ENCODE data around the gene LYPD4.
"Not testable (repeated sequence)": the region's sequence is repeated elsewhere in the genome, so short reads cannot be mapped to it uniquely, and the experiment has no call there.

The LYPD4 gene

DNA sequence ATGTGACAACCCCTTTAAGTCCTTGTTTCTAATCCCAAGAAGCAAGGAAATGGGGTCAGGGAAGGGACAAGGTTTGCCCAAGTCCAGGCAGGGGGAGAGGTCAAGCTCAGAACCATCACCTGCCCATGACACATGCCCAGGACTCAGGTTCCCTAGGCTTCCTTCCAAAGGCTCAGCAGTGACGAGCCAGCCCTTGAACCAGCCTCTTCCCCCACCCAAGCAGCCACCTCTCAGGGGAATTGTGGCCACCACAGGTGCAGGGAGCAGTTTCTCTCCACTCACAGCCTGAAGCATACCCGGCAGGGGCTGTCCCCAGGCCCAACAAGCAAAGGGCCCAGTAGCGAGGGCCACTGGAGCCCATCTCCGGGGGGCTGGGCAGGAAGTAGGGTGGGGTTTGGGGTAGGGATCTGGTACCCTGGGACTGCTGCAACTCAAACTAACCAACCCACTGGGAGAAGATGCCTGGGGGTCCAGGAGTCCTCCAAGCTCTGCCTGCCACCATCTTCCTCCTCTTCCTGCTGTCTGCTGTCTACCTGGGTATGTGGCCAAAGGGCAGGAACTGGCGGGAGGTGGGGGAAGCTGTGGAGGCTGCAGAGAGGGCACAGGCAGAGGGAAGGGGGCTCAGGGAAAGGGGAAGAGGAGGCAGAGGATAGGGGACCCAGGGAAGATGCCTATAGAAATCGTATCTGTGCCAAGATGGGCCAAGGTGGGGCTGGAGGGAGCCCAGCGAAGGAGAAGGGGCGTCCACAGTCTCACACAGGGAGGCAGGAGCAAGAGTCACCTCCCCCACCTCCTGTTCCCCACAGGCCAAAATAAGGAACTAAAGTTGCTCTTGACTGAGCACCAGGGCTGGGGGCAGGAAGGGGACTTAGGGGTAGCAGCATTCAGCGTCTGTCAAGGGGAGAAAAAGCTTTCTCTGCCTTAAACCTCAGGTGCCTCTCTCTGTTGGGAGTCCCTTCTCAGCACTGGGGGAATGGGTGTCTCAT is 32.7 kb upstream of the LYPD4 start, which contains the start of gene CD79A:
Gene CD79A, plus strand, starts transcription at position 433 of the 986 bp plus-strand sequence. Its CDS starts 26 bp downstream, at position 459.
- DNase-seq = peak in 1 of 10 donors; percentile 55
- intact Hi-C loops (cut with DNase I) = no loop called here

DNA sequence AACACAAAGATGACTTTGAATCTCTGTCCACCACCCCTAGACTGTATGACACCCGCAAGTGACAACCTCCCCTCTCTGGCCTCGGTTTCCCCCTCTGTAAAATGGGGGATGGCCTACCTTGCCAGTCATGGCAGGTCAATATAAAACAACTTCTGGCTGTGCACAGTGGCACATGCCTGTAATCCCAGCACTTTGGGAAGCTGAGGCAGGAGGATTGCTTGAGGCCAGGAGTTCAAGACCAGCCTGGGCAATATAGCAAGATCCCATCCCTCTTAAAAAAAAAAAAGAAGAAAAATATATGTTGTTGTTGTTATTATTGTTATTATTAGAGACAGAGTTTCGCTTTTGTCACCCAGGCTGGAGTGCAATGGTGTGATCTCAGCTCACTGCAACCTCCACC is 31.5 kb upstream of the LYPD4 start:
- DNase-seq; intact Hi-C loops (cut with DNase I): not testable (repeated sequence)

DNA sequence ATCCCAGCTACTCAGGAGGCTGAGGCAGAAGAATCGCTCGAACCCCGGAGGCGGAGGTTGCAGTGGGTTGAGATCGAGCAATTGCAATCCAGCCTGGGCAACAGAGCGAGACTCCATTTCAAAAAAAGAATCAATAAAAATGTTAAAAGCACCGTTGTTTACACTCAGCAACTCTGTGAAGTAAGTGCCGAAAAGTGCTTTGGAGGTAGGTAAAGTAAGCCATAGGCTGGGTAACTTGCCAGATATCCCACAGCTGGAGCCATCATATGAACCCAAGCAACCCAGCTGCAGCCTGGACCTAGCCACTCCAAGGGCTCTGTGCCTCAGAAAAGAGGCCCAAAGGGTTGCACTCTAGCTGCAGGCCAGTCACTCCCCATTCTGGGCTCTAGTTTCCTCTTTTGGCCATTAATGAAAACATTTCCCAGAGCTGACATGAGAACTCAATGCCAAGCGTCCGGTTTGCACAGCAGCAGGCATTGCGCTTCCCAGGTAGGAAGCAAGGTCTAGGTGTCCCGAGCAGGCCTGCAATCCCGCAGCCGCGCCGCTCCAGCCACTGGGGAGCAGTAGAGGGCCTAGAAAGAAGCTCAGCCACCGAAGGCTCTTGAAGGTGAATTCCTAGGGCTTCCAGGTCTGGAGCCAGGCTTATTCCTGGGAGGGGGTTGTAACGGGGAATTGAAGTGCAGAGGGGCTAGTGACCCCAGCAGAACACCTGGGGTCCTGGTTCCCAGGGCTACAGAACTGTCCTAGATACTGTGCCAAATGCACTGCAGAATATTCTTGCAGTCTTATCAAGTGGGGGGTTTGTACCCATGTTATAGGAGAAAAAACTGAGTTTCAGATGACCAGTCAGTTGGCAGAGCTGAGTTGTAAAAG is 28.5 kb upstream of the LYPD4 start:
- DNase-seq = peak; percentile 39 to 95 (median 70)
- intact Hi-C loops (cut with DNase I) = loop anchor here (1.0 kb wide), 1 partner anchor 78 kb away; no protein-coding TSS in a partner anchor

DNA sequence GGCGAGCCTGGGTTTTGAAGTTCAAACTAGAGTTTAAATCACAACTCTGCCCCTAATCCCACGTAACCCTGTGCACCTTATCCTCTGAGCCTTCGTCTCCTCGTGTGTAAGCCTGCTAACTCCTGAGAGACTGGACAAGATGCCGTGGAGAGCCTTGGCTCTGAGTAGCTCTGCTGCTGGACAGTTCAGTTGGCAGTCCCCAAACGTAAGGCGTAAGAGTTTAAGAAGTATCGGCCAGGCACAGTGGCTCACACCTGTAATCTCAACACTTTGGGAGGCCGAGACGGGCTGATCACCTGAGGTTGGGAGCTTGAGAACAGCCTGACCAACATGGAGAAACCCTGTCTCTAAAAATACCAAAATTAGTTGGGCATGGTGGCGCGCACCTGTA is 27.9 kb upstream of the LYPD4 start:
- DNase-seq = peak in 1 of 10 donors; percentile 4
- intact Hi-C loops (cut with DNase I) = no loop called here

DNA sequence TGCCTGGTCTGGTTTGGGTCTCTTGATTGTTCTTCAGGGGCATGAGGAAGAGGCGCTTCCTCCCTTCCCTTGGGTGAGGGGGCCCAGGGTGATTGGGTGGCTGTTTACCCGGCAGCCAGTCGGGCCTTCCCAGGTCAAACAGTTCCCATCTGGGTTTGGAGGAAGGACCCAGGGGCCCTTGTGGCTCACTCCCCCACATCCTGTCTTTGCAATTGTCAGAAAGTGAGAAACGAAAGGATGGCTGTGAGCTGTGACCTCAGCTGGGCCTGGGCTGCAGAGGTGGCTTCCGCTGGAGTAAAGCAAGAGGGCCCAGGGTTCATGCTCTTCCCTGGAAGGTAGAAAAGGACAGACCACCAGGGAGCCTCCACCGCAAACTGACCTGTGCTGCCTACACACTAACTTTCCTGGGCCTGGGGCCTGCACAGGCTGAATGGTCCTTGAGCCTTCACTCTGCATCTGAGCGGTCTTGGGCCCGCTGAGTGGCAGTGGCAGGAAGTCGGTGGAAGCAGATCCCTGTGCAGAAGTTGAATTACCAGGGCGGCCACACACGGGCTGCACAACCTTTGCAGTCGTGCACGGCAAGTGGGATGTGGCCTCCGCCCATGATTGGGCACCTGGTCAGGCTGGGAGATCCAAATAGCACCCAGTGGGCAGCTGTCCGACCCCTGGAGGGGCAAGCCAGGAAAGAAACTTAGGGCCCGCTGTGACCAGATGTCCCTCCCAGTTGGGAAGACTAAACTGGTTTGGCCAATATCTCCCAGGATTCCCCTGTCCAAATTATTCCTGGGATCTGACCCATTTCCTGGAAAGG is 27.3 kb upstream of the LYPD4 start:
- intact Hi-C loops (cut with DNase I) = no loop called here
- DNase-seq = peak in 1 of 10 donors; percentile 72

DNA sequence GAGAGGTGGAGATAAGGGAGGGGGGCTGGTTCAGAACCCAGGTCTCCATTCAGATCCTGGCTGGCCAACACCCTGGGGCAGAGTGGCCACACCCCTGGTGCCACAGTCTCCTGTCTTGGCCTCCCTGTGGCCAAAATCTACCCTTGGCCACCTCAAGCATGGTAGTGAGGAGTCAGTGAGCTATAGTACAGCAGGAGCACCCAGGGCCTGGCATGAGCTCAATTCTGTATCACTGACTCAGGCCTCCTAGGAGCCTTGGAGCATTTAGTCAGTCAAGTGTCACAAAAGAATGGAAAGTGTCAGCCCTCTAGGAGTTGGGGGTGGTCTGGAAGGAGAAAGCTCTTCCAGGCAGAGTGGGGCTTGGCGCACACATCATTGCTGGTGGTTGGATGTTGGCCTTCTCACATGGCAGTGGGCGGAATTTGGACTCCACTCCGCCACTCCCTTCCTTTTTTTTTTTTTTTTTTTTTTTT is 26.0 kb upstream of the LYPD4 start:
- intact Hi-C loops (cut with DNase I) = no loop called here
- DNase-seq = no peak

DNA sequence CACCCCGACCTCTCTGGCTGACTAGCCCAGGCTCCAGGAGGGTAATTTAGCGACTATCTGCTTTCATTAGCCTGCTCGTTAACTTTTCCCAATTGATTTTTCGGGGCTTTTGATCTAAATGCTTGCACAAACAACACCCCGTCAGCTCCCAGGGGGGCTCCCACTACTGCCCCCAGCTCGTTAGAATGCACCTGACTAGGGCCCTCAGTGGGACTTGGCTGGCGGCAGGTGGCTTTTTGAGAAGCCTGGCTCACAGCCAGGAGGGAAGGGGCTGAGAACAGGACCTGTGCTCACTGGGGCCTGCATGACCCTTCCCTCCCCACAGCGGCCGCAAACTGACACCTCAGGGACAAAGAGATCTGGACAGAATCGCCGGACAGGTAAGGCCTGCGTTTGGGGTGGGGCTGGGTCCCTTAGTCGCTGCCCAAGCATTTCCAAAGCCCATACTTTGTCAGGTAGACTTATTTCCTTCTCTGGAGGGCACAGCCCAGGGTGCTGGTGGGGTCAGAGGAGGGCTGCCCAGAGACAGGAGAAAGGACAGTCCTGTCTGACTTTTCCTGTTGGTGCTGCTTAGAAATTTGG is 25.0 kb upstream of the LYPD4 start:
- no peak for DNase-seq
- intact Hi-C loops (cut with DNase I) = no loop called here

DNA sequence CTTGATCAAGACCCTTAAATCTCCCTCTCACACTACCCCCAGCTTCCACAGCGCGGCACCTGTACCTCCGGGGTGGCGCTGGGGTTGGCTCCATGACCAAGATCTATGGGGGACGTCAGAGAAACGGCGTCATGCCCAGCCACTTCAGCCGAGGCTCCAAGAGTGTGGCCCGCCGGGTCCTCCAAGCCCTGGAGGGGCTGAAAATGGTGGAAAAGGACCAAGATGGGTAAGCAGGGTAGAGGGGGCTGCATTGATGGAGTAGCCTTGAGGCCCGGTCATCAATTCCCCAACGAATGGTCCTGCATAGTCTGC is 24.5 kb upstream of the LYPD4 start:
- intact Hi-C loops (cut with DNase I) = no loop called here
- DNase-seq = no peak

DNA sequence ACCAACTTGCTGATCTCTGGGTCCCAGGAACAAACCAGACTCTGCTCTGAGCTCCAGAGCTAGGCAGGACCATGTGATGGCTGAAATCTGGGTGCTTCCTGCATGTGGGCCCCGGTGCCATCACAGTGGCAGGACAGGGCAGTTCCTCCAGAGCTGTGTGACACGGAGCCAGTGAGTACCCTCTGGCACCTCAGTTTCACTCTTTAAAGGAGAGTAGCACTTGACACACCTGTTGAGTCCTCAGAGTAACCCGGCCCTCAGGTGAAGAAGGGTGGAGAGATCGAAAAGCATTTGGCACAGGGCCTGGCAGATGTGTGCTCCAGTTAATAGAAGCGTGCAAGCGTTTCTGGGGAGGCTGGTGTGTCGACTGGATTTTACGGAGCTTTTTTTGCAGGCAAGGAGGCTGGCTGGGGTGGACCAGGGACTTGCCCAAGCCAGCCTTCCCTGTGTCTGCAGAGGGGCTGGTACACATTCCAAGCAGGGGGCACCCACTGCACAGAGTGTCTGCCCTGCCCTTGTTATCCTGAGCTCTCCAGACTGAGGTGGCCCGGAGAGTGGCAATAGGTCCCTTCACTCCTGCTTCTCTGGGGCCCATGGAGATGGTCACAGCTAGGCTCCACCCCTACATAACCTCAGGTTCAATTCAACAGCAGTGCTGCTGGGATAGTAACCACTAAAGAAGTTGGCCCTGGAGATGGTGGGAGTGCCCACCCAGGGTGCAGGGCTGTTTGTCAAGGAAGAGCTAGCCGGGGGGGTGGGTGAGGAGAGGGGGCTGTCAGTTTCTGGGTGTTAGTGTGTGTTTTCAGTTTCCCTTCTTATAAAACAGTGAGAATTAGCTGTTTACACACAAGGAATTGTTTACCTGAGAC is 23.9 kb upstream of the LYPD4 start:
- DNase-seq = peak in 2 of 10 donors; percentile 41 to 43
- intact Hi-C loops (cut with DNase I) = no loop called here

DNA sequence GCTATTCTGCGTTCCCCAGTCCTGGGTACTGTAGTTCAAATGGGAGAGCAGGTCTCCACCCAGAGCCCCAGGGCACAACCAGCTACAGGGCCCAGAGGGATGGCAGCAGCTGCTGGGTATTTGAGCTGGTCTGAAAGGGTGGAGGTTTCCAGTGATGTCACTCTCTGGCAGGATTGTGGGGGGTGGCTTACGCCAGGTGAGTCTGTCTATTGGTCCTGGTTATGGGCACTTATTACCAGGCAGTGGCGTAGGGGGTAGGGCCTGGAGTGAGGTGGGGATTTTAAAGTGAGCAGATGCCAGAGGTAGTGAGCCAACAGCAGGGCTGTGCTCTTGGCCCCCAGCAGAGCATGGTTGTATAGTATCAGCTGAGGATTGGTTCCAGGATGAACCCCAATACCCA is 21.8 kb upstream of the LYPD4 start:
- intact Hi-C loops (cut with DNase I) = no loop called here

DNA sequence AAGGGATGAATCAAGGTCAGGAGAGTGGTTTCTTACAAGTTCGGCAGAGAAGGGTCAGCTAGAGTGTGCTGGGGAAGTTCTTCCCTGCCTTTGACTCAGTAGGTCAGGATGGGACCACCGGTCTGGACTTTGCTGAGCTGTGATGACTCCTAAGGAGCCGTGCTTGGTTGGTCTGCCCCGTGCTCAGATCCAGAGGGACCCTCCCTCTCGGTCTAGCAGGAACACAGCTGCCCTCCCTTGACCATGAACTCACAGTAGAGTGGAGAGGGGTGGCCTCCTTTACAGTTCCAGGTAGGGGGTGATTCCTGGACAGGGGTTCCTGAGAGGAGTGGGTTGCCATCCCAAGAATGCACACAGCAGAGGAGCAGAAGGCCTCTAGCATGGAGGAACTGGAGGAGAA is 19.9 kb upstream of the LYPD4 start:
- DNase-seq = peak in 1 of 10 donors; percentile 10
- intact Hi-C loops (cut with DNase I) = loop anchor here (5.0 kb wide), 1 partner anchor 73 kb away; no protein-coding TSS in a partner anchor

More for the DNA sequence above, 21.8 kb upstream of the LYPD4 start:
- peak in 2 of 10 donors; percentile 2 to 22 for DNase-seq

DNA sequence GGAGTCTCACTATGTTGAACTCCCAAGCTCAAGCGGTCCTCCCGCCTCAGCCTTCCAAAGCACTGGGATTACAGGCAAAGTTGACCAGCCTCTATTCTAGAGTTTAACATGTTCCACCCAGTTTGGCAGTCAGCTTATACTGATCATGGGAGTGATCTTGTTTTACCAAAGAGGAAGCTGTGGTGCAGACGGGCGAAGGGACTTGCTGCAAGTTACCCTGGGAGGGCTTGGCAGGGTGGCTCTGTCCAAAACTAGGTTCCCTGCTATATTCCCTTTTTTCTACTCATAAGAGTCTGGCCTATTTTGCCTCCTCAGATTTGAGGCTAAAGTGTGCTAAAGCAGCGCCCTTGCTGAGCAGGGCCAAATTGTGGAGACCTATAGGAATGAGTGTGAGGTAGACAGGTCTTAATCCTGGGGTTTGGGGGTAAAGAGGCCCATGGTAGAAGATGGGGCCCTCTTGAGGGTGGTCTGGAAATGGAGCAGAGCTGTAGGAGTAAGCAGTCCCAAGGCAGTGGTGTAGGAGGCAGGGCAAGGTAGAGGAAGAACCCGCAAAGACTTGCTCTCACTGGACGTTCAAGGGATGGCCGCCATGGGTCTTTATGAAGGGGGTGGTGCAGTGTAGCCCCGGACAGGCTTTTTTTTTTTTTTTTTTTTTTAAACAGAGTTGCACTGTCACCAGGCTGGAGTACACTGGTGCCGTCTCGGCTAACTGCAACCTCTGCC is 18.9 kb upstream of the LYPD4 start:
- DNase-seq = no peak
- intact Hi-C loops (cut with DNase I) = loop anchor here (5.0 kb wide), 1 partner anchor 74 kb away; no protein-coding TSS in a partner anchor

DNA sequence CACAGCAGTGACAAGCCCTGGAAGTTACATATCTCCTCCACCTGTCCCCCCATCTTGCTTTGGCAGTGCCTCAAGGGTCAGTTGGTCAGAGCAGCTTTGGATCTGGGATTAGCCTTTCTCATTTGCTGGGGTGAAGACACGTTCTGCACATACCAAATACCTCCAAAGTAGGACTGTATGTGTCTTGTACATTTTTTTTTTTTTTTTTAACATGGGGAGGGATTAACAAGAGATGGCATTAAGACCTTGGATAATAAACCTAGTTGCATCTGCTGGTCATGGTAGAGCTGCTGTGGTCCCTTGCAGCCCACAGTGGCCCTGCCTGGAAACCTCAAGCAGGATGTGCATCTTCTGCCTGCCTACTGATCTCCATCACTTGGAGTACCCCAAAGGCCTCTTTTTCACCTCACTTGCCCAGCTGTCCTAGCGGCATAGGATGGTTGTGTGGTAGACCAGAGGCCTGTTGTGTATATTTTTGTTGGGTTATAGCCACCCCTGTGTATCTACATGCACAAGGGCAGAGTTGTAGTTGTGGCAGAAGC is 18.0 kb upstream of the LYPD4 start:
- no peak for DNase-seq
- intact Hi-C loops (cut with DNase I) = loop anchor here (5.0 kb wide), 1 partner anchor 75 kb away; no protein-coding TSS in a partner anchor

DNA sequence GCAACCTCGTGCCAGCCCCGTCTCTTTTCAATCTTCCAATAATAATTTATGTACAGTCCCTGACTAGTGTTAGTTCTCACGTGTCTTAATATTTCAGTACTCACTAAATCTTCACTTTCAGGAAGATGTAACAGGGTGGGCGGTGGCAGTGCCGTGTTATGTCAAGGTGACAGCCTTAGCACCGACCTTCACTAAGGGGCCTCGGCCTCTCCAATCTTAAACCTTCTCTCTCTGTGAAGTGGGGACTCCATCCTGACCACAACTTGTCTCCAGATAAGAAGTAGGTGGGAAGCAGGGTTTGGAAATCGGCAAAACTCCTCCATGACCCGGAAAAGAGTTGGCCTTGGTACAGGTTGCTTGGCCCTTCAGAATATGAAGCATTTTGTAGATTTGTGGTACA is 17.4 kb upstream of the LYPD4 start:
- intact Hi-C loops (cut with DNase I) = loop anchor here (5.0 kb wide), 1 partner anchor 75 kb away; no protein-coding TSS in a partner anchor
- DNase-seq = no peak

DNA sequence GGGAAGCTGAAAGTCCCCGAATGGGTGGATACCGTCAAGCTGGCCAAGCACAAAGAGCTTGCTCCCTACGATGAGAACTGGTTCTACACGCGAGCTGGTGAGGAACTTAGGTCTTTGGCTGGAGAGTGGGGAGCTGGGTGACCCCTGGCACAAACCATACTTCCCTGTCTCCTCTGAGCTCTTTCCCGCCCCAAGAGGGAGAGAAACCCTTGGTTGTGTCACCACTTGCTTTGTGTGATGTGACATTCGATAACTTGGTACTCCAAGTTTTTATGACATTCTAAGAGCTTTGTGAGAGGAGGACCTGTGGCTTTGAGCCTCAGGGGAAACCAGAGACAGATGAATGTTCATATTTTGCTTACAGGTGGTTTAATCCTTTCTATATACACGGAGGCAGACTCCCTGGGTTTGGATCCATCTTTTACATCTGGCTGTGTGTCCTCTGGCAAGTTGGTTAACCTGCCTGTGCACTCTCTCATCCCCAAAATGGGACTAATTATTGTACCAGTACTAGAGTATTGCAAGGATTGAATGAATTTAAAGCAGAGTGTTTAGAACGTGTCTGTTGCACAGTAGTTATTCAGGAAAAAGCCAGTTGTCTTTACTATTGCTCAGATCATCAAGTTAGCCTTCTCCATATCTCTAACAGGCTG is 16.8 kb upstream of the LYPD4 start:
- intact Hi-C loops (cut with DNase I) = loop anchor here (5.0 kb wide), 1 partner anchor 76 kb away; no protein-coding TSS in a partner anchor

DNA sequence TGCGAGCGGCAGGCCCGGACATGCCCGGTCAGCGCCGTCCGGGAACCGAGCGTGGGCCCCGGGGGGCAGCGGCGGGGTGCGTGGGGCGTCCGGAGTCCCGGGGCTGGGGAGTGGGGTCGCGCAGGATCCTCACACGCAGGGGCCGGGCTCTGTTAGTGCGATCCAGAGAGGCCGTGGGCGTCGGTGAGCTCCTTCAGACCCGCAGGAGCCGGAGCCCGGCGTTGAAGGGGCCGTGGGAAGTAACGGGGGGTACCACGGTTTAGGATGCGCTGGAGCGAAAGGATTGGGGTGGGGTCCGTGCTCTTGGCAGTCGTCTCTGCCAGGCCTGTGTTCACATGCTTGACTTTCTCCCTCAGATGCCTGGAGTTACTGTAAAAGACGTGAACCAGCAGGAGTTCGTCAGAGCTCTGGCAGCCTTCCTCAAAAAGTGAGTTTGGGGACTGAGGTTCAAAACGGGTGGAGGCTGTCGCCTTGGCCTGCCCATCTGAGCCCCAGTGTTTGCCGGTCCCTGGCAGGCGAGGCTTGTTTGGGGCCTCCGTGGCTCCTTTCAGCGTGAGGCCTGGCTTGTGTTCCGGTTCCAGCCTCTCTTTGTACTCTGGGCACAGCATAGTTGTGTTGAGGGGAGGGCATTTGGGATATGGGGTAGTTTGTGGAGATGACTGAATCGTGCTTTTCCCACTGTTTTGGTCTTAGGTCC is 16.1 kb upstream of the LYPD4 start:
- intact Hi-C loops (cut with DNase I) = loop anchor here (1.0 to 5.0 kb wide), 2 partner anchors 24 to 77 kb away; no protein-coding TSS in a partner anchor
- no peak for DNase-seq

More for the DNA sequence above, 16.8 kb upstream of the LYPD4 start:
- peak in 2 of 10 donors; percentile 8 to 14 for DNase-seq

All from posterior cingulate gyrus (tissue), 11 donors.